HepG2 (cell line): ENCODE measurements around the gene MAGI1. TPM values are rescaled to one million over a fixed set of nuclear protein-coding genes. Genes with fewer than 3 reads are reported as not detected.

ENCODE experiments used
- AGO1 ChIP-seq: fragments of 200-400 bp; formaldehyde crosslinking; IDR thresholded peaks from 2 replicates; pipeline ENCODE4 v1.6.1; 2017; ENCODE audit warnings: mild to moderate bottlenecking, low read depth, low read length, moderate library complexity; ENCODE audit not compliant: poor library complexity, severe bottlenecking
- ATF7 ChIP-seq, 2 experiments: fragments of 450-650 bp in 1 of 2; sonication (generic) in 1 of 2; formaldehyde crosslinking in 1 of 2; IDR thresholded peaks; 2 replicates each; pipeline versions ENCODE4 v1.4.0 to v1.6.1; 2016 to 2020; ENCODE audit warnings: antibody characterized with exemption in 1 of 2, mild to moderate bottlenecking in 1 of 2, missing genetic modification reagents in 1 of 2
- GMEB1 ChIP-seq: sonication (generic); formaldehyde crosslinking; IDR thresholded peaks from 2 replicates; pipeline ENCODE4 v1.5.1; 2020; ENCODE audit warnings: missing genetic modification reagents, mild to moderate bottlenecking, borderline replicate concordance
- GMEB2 ChIP-seq: IDR thresholded peaks from 2 replicates; pipeline ENCODE4 v1.6.1; 2016; ENCODE audit warnings: missing biosample characterization, missing genetic modification reagents, low read depth
- HINFP ChIP-seq: sonication (generic); formaldehyde crosslinking; IDR thresholded peaks from 2 replicates; pipeline ENCODE4 v1.4.0; 2020; ENCODE audit warnings: low read depth, mild to moderate bottlenecking, missing genetic modification reagents
- MLX ChIP-seq: IDR thresholded peaks from 2 replicates; pipeline ENCODE4 v1.6.1; 2016
- NFIB ChIP-seq: sonication (generic); formaldehyde crosslinking; IDR thresholded peaks from 2 replicates; pipeline ENCODE4 v1.9.0; 2021; ENCODE audit warnings: missing genetic modification reagents, mild to moderate bottlenecking, borderline replicate concordance
- ONECUT2 ChIP-seq: sonication (generic); formaldehyde crosslinking; IDR thresholded peaks from 2 replicates; pipeline ENCODE4 v1.4.0; 2020; ENCODE audit warnings: missing genetic modification reagents
- SIX1 ChIP-seq: sonication (generic); formaldehyde crosslinking; IDR thresholded peaks from 2 replicates; pipeline ENCODE4 v1.4.0; 2020; ENCODE audit warnings: missing genetic modification reagents, borderline replicate concordance
- SOX13 ChIP-seq, 3 experiments: fragments of 450-650 bp in 1 of 3; sonication (generic) in 1 of 3; formaldehyde crosslinking in 1 of 3; IDR thresholded peaks in 2 of 3; conservative IDR thresholded peaks in 1 of 3; 2 replicates each; pipeline versions ENCODE4 v1.5.0 to v1.6.1; 2016 to 2020; ENCODE audit warnings: antibody characterized with exemption in 1 of 3, mild to moderate bottlenecking in 1 of 3, missing compliant biosample characterization in 1 of 3, missing genetic modification reagents in 1 of 3, moderate library complexity in 1 of 3
- TRAFD1 ChIP-seq: sonication (generic); formaldehyde crosslinking; IDR thresholded peaks from 2 replicates; pipeline ENCODE4 v1.5.1; 2020; ENCODE audit warnings: missing genetic modification reagents, mild to moderate bottlenecking, borderline replicate concordance
- ZBTB1 ChIP-seq: sonication (generic); formaldehyde crosslinking; IDR thresholded peaks from 2 replicates; pipeline ENCODE4 v1.4.0; 2020; ENCODE audit warnings: missing genetic modification reagents, borderline replicate concordance
- ZBTB38 ChIP-seq: sonication (generic); formaldehyde crosslinking; IDR thresholded peaks from 2 replicates; pipeline ENCODE4 v1.5.1; 2020; ENCODE audit warnings: mild to moderate bottlenecking, missing genetic modification reagents
- ZFP36 ChIP-seq: fragments of 150-350 bp; IDR thresholded peaks from 2 replicates; pipeline ENCODE4 v1.6.1; 2018; ENCODE audit warnings: borderline replicate concordance, low read length, low read depth; ENCODE audit not compliant: partially characterized antibody
- ZFP90 ChIP-seq: sonication (generic); formaldehyde crosslinking; IDR thresholded peaks from 2 replicates; pipeline ENCODE4 v1.8.0; 2022; ENCODE audit warnings: missing genetic modification reagents, mild to moderate bottlenecking, inconsistent platforms, borderline replicate concordance
- ZGPAT ChIP-seq: IDR thresholded peaks from 2 replicates; pipeline ENCODE4 v1.6.1; 2016; ENCODE audit warnings: mild to moderate bottlenecking
- ZNF335 ChIP-seq: sonication (generic); formaldehyde crosslinking; IDR thresholded peaks from 2 replicates; pipeline ENCODE4 v1.4.0; 2020; ENCODE audit warnings: missing genetic modification reagents
- ZNF546 ChIP-seq: sonication (generic); formaldehyde crosslinking; conservative IDR thresholded peaks from 2 replicates; pipeline ENCODE4 v1.8.1; 2023; ENCODE audit warnings: mild to moderate bottlenecking, missing genetic modification reagents
- ZNF644 ChIP-seq: IDR thresholded peaks from 2 replicates; pipeline ENCODE4 v1.6.1; 2016; ENCODE audit warnings: low read depth
- polyA plus RNA-seq, 8 experiments: library from polyadenylated mRNA; depleted of rRNA in 3 of 8; stranded (reverse) in 7 of 8; unstranded in 1 of 8; fragments of >200 nt; fragmentation: Illumina TruSeq in 4 of 8; extraction: Trizol in 4 of 8; gene quantifications; 2 replicates each; pipeline versions ENCODE4 v1.2.1 to v1.2.3, GENCODE V29; 2011 to 2016; ENCODE audit warnings: low read depth in 4 of 8, missing spikeins in 1 of 8, mixed read lengths in 1 of 8; ENCODE audit not compliant: insufficient read depth in 1 of 8
- total RNA-seq, 5 experiments: library from RNA; depleted of rRNA; stranded (reverse); fragments of >200 nt; fragmentation: Illumina TruSeq; extraction: Trizol; gene quantifications; 2 replicates each; pipeline ENCODE4 v1.2.3, GENCODE V29; 2016; ENCODE audit warnings: low read depth in 1 of 5

MAGI1 gene
- total and polyA plus RNA-seq, 2 of the 13 experiments (the other 11 are each of a cell fraction or from before 2014, with no cell fraction given), result 22.2 to 26.0 TPM

GRCh38 chr3:65406470-65406869, 632.2 kb downstream of the MAGI1 start (continued):
- TF ChIP-seq ZNF546 (CRISPR knock-in tag) (no peak), ZNF335 (no peak), ZNF644 (CRISPR knock-in tag) (peak; percentile 61; the same call in 1 of the 2 replicates), ZGPAT (CRISPR knock-in tag) (peak; percentile 37; the same call in 1 of the 2 replicates), GMEB2 (no peak), AGO1 (no peak), GMEB1 (no peak), ONECUT2 (CRISPR knock-in tag) (no peak), MLX (CRISPR knock-in tag) (no peak), ZBTB1 (CRISPR knock-in tag) (no peak), NFIB (no peak), ZBTB38 (no peak), ZFP36 (no peak), TRAFD1 (CRISPR knock-in tag) (no peak), ZFP90 (CRISPR knock-in tag) (no peak), SIX1 (CRISPR knock-in tag) (no peak), ATF7 (IDR thresholded peaks at IDR 0.05) (no peak), ATF7 (CRISPR knock-in tag; IDR thresholded peaks at IDR 0.05) (no peak), SOX13 (IDR thresholded peaks at IDR 0.05) (no peak), SOX13 (CRISPR knock-in tag; conservative IDR thresholded peaks at IDR 0.05 in 1 of 2, IDR thresholded peaks at IDR 0.05 in 1 of 2) (peak in 1 of 2 experiments; percentile 39; a peak in 1 of 4 replicates), HINFP (CRISPR knock-in tag) (no peak)
